NK-92 (cell line): ENCODE measurements around the gene OPA3.
A peak's percentile ranks its signal among the peaks of the same experiment; 100 is the strongest.
"Not testable (repeated sequence)": the region's sequence is repeated elsewhere in the genome, so short reads cannot be mapped to it uniquely, and the experiment has no call there.

Source experiments
- DNase-seq: peaks from one replicate; lab custom pipeline; 2025; ENCODE audit not compliant: unreplicated experiment; lab: John Stamatoyannopoulos, UW

The OPA3 gene

GRCh38 chr19:45522010-45522941 lies 62.3 kb downstream of the OPA3 start:
- DNase-seq, result no peak

DNA sequence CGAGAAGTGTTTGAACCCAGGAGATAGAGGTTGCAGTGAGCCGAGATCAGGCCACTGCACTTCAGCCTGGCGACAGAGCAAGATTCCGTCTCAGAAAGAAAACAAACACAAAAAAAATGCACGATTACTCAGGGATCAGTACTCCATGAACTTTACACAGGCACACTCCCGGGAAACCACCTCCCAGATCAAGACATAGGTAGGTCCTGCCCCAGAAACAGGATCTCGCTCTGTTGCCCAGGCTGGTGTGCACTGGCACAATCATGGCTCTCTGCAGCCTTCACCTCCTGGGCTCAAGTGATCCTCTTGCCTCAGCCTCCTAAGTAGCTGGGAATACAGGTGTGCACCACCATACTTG lies 66.2 kb downstream of the OPA3 start:
- DNase-seq, result no peak

GRCh38 chr19:45517641-45518468 lies 66.7 kb downstream of the OPA3 start:
- no peak for DNase-seq

- DNase-seq, result no peak
Measured at GRCh38 chr19:45517238-45517637, 67.4 kb downstream of the OPA3 start.

DNA sequence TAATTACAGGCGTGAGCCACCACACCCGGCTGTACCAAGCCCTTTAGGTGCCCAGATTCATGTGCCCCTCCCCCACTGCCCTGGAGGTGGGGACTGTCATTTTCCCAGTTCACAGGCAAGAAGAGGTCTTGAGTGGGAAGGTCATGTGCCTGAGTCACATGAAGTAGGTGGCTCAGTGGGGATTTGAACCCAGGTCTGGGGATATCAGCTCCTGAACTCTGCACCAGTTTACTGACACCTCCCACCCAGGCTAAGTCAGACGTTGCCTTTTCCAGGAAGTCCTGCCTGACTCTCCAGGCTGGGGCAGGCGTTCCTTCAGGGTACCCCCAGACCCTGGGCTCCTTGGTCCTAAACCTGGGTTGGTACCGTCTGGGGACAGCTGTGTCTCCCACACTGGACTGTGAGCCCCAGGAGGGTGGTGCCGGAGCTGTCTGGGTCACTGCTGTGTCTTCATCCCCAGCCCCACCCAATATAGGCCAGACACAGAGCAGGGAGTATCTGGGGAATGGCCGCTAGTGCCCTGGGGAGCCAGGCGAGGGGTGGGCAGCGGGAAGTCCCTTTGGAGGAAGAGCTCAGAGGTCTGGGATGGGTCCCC lies 68.7 kb downstream of the OPA3 start:
- no peak for DNase-seq

GRCh38 chr19:45515081-45515624 lies 69.4 kb downstream of the OPA3 start:
- no peak for DNase-seq

- DNase-seq, result no peak
Measured at GRCh38 chr19:45514376-45515051, 70.1 kb downstream of the OPA3 start.

DNA sequence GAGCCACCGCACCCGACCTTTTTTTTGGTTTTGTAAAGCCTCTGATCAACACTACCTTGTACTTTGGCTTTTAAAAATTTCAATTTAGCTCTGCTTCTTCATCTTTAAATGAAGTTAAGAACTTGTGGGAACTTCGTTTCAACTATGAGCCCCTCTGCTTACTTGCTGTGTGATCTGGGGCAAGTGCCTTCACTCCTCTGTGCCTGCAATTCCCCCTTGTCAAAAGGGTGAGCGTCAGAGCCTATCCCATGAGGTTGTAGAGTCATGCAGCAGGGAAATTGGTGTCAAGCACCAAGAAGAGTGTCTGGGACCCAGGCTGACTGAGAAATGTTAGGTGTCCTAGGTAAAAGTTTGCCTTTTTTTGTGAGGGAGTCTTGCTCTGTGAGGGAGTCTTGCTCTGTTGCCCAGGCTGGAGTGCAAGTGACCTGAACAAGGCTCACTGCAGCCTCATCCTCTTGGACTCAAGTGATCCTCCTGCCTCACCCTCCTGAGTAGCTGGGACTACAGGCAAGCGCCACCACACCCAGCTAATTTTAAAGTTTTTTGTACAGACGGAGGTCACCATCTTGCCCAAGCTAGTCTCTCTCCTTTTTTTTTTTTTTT lies 71.6 kb downstream of the OPA3 start:
- DNase-seq, result no peak

GRCh38 chr19:45511074-45511473 lies 73.5 kb downstream of the OPA3 start:
- DNase-seq, result no peak

DNA sequence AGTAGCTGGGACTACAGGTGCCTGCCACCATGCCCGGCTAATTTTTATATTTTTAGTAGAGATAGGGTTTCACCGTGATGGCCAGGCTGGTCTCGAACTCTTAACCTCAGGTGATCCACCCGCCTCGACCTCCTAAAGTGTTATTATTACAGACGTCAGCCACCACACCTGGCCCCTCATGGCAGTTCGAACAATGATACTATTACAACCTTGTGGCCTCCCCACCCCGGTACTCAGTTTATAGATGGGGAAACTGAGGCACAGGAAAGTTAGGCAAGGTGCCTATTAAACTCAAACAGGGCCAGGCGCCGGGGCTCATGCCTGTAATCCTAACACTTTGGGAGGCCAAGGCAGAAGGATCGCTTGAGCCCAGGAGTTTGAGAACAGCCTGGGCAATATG lies 74.2 kb downstream of the OPA3 start:
- DNase-seq, result not testable (repeated sequence)

- DNase-seq, result no peak
Measured at GRCh38 chr19:45509692-45510015, 74.9 kb downstream of the OPA3 start.

DNA sequence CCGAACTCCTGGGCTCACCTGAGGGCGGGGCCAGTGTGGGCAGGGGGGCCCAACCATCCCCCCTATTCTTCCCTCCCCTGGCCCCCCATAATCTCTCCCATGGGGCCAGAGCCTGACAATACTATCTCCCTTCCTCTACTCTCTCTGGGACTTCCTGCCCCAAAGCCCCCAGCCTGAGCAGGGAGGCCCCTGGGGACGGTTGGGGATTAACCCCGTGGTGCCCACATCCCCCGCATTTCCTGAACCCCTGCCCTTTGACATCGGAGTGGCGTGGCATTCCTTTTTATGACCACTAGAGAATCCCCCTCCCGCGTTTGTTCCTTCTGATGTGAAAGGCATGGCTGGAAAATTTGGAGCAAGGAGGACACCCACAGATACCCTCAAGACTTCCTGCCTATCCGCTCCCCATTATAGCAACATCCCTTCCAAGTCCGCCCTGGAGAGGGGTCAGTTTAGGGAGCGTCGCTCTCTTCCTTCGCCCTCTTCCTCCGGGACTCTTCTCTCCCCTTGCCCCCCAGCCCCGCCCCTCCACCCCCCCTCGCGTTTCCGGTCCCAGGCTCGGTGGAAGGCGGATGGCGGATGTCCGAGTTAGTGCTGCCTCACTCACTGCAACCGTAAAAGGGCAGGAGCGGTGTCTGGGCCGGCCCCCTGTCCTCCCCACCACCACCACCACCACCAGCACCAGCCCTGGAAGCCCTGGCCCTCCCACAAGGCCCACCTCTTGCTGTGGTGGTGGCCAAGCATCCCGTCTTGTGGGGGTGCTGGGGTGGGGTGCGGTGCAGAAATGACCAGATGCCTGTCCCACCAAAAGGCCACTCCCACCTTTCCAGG lies 75.5 kb downstream of the OPA3 start:
- DNase-seq, result no peak

DNA sequence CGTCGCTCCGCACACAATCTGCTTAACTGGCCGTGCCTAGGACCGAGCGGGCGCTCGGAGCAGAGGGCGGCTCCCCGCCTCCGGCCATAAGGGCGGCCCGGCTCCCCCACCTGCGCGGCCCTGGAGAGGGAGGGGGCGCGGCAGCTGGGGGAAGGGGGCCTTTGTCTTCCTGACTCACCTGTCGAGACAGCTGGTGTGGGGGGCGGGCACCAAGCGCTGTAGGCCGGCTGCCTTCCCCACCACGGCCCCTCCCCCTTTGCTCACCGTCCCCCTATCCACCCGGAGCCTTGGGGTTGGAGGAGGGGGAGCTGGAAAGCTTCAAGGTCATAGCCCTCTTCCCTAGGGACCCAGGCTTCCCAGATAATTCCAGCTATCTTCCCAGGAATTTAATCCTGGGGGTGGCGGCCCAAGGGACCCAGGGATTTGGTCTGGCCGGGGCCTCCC lies 76.2 kb downstream of the OPA3 start:
- no peak for DNase-seq

GRCh38 chr19:45507872-45508416 lies 76.7 kb downstream of the OPA3 start:
- no peak for DNase-seq

- DNase-seq, result peak; percentile 58
Measured at GRCh38 chr19:45506989-45507871, 77.4 kb downstream of the OPA3 start, which contains the start of gene VASP. VASP (plus strand) TSS chr19:45507479; CDS start chr19:45507772, 293 bp downstream.

- DNase-seq, result peak; percentile 69
Measured at GRCh38 chr19:45506246-45506988, 78.2 kb downstream of the OPA3 start.

- DNase-seq, result no peak
Measured at GRCh38 chr19:45505996-45506245, 78.7 kb downstream of the OPA3 start.
